Endothelial cell (in vitro differentiated cells): ENCODE measurements around the gene NAV2. TPM values are rescaled to one million over a fixed set of nuclear protein-coding genes. Genes with fewer than 3 reads are reported as not detected.

Source experiments
- DNase-seq: peaks from one replicate; pipeline ENCODE4 v3.0.0; 2021; ENCODE audit warnings: low spot score
- H3K27ac Mint-ChIP-seq: one replicate; pipeline ENCODE4 v1.8.0; 2021; ENCODE audit warnings: mixed read lengths, inconsistent platforms; ENCODE audit not compliant: unreplicated experiment
- H3K27me3 Mint-ChIP-seq: one replicate; pipeline ENCODE4 v1.8.0; 2021; ENCODE audit warnings: mild to moderate bottlenecking, moderate library complexity, mixed read lengths, inconsistent platforms; ENCODE audit not compliant: unreplicated experiment
- H3K36me3 Mint-ChIP-seq: one replicate; pipeline ENCODE4 v1.8.0; 2021; ENCODE audit warnings: mild to moderate bottlenecking, low read depth, mixed read lengths, inconsistent platforms; ENCODE audit not compliant: unreplicated experiment
- H3K4me1 Mint-ChIP-seq: one replicate; pipeline ENCODE4 v1.8.0; 2021; ENCODE audit warnings: mild to moderate bottlenecking, mixed read lengths, inconsistent platforms; ENCODE audit not compliant: unreplicated experiment
- H3K4me3 Mint-ChIP-seq: one replicate; pipeline ENCODE4 v1.8.0; 2021; ENCODE audit warnings: mild to moderate bottlenecking, mixed read lengths, inconsistent platforms; ENCODE audit not compliant: unreplicated experiment
- H3K9me3 Mint-ChIP-seq: one replicate; pipeline ENCODE4 v1.8.0; 2021; ENCODE audit warnings: mixed read lengths, inconsistent platforms; ENCODE audit not compliant: unreplicated experiment
- total RNA-seq: library from RNA; stranded (reverse); fragmentation: NEBNext Ultra II Directional; extraction: Animal tissue kit (Norgen Biotek cat#: 25700); gene quantifications from one replicate; pipeline ENCODE4 v1.2.1, GENCODE V29; 2021; ENCODE audit not compliant: unreplicated experiment
- TF ChIP-seq, protein P1 (sequence below): fragments of 200-600 bp; sonication (generic); IDR thresholded peaks from one replicate; pipeline ENCODE4 v1.5.0; 2021; ENCODE audit warnings: antibody characterized with exemption; ENCODE audit not compliant: unreplicated experiment

The NAV2 gene
- total RNA-seq, 1 donor from 2014 or later: 15.6 TPM

- H3K27ac Mint-ChIP-seq: no peak overlapping the region
- H3K27me3 Mint-ChIP-seq: peaks cover 1% of the 10 kb centered on the region
- TF ChIP-seq, protein P1, sequence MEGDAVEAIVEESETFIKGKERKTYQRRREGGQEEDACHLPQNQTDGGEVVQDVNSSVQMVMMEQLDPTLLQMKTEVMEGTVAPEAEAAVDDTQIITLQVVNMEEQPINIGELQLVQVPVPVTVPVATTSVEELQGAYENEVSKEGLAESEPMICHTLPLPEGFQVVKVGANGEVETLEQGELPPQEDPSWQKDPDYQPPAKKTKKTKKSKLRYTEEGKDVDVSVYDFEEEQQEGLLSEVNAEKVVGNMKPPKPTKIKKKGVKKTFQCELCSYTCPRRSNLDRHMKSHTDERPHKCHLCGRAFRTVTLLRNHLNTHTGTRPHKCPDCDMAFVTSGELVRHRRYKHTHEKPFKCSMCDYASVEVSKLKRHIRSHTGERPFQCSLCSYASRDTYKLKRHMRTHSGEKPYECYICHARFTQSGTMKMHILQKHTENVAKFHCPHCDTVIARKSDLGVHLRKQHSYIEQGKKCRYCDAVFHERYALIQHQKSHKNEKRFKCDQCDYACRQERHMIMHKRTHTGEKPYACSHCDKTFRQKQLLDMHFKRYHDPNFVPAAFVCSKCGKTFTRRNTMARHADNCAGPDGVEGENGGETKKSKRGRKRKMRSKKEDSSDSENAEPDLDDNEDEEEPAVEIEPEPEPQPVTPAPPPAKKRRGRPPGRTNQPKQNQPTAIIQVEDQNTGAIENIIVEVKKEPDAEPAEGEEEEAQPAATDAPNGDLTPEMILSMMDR: no peak
- H3K36me3 Mint-ChIP-seq: peaks cover 4% of the 10 kb centered on the region
- no peaks in the 10 kb centered on the region for H3K9me3 Mint-ChIP-seq
- H3K4me1 Mint-ChIP-seq: peaks cover 3% of the 10 kb centered on the region
- DNase-seq: no peak
- H3K4me3 Mint-ChIP-seq: no peak overlapping the region
Observed at GRCh38 chr11:20097319-20098221, 384.9 kb downstream of the NAV2 start.

DNA sequence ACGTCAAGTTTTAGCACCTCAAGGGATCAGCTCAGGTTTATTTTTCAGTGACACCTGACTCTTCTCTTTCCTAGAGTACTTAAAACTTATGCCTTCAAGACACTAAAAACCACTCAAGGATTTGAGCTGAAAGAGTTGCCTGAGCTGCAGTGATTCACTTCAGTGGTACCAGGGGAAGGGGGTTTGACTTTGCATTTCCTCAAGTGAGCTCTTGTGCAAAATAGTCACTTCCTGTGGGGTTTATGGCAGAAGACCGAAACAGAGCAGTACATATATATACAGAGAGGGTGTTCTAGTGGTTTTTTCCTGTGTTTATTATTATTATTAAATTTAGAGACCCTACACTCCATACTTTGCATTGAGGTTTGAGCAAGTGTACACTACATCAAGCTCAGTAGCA lies 386.9 kb downstream of the NAV2 start:
- Mint-ChIP-seq H3K4me1 (peaks cover 3% of the 10 kb centered on the region), H3K9me3 (no peaks in the 10 kb centered on the region), H3K27ac (no peak overlapping the region), H3K36me3 (peaks cover 10% of the 10 kb centered on the region), H3K27me3 (peaks cover 1% of the 10 kb centered on the region), H3K4me3 (no peak overlapping the region)
- no peak for DNase-seq
- TF ChIP-seq, protein P1: no peak

GRCh38 chr11:20102397-20102796 lies 389.8 kb downstream of the NAV2 start:
- Mint-ChIP-seq H3K4me1 (peaks cover 3% of the 10 kb centered on the region), H3K36me3 (peaks cover 20% of the 10 kb centered on the region), H3K27me3 (peaks cover 1% of the 10 kb centered on the region), H3K9me3 (no peaks in the 10 kb centered on the region), H3K4me3 (no peak overlapping the region), H3K27ac (no peak overlapping the region)
- no peak for DNase-seq
- TF ChIP-seq, protein P1: no peak

DNA sequence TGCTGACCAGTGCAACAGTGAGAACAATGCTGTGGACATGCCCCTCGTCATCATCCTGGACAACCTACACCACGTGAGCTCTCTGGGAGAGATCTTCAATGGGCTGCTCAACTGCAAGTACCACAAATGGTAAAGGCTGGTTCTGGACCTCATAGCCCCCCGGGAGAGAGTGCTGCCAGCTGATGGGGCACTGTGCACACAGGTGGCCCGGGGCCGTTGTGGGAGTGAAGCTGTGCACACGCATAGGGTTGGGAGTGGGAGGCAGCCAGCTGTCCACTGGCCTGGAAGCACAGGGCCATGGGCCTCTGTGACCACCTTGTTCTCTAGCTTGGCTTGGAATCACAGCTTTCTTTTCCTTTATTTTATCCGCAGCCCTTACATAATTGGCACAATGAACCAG lies 390.6 kb downstream of the NAV2 start:
- peaks cover 4% of the 10 kb centered on the region for H3K27me3 Mint-ChIP-seq
- H3K4me1 Mint-ChIP-seq: peaks cover 3% of the 10 kb centered on the region
- TF ChIP-seq, protein P1: no peak
- no peak for DNase-seq
- H3K27ac Mint-ChIP-seq: no peak overlapping the region
- peaks cover 25% of the 10 kb centered on the region for H3K36me3 Mint-ChIP-seq
- H3K9me3 Mint-ChIP-seq: no peaks in the 10 kb centered on the region
- no peak overlapping the region for H3K4me3 Mint-ChIP-seq

GRCh38 chr11:20105427-20105826 lies 392.8 kb downstream of the NAV2 start:
- Mint-ChIP-seq H3K27ac (no peak overlapping the region), H3K27me3 (peaks cover 3% of the 10 kb centered on the region), H3K9me3 (no peaks in the 10 kb centered on the region), H3K36me3 (peaks cover 25% of the 10 kb centered on the region), H3K4me3 (no peak overlapping the region), H3K4me1 (no peaks in the 10 kb centered on the region)
- TF ChIP-seq, protein P1: no peak
- DNase-seq: no peak
